ENCODE measurements around the gene ABCE1.
"Not testable (repeated sequence)": the region's sequence is repeated elsewhere in the genome, so short reads cannot be mapped to it uniquely, and the experiment has no call there.

ABCE1 gene

DNA sequence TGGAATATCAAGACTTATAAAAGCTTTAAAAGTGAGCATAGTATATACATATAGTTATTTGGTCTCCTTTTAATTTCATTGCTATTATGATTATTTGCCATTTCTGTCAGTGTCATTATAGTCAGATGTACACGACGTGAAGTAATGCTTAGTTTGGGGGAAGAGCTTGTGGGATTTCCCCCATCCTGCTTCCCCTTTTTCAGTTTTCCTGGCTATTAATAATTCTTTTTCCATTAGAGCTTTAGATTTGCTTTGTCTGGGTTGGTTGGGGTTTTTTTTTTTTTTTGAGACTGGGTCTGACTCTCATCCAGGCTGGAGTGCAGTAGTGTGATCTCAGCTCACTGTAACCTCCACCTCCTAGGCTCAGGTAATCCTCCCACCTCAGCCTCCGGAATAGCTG, 5.4 kb downstream of the ABCE1 start:
- FAIRE-seq: no peak

DNA sequence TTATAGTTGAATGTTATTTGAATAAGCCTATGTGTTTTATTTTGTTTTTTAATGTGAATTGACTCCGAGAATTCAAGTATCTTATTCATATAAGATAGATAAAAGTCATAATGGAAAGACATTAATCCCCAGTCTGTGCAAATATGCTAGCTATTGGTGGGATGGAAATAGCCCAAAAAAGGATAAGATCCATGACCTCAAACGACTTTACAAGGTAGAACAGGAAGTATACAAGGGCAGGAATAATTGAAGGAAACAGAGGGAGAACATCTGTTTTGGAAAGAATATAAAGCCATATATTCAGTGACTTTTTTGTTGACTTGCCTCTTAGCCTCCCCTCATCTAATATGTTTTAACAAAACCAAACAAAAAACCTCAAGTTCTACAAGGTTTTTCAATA, 9.0 kb downstream of the ABCE1 start:
- no peak for FAIRE-seq

DNA sequence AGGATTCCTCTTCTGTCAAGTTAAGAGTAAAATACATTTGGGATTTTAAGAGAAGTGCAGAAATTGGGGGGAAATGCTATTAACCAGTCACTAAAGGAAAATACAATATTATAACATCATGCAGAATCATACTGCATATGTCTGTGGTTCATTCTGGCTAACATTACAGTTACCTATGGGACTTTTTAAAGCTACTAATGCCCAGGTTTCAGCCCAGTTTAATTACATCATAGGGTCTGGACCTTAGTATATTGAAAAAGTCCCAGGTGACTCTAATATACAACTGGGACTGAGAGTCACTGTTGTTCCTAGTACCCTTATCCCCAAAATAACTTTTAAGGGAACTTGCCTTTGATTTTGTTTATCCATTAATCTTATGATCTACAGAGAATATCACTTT, 10.0 kb downstream of the ABCE1 start:
- no peak for FAIRE-seq

DNA sequence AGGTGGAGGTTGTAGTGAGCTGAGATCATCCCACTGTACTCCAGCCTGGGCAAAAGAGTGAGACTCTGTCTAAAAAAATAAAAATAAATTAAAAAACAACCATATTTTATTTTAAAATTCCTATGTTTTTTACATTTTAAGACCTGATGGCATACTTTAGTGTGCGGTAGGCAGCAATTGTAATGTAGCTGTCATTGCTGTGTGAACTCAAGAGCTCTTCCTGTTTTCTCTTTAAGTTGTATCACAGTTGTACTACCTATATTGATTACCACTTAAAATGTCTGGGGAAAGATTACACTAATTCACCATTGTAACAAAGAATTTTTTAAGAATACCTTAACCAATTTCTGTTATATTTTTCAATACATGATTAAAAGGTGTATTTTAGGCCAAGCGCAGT, 27.3 kb downstream of the ABCE1 start:
- FAIRE-seq: no peak

DNA sequence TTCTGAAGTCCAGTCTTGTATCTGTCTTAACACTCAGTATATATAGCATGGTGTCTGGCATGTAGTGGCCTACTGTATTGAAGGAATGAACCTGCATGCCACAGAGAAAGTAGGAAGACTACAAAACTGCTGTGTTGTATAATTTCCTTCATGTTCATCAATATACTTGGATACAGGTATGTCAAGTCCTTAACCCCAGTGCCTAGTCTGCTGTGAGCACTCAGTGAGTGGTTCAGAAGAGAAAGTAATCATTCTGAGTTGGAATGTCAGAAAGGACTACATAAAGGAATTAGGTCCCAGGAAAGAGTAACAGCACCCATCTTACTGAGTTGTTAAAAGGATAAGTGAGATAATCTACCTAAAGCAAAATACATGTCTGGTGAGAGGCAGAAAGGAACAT, 32.0 kb downstream of the ABCE1 start:
- no peak for FAIRE-seq

DNA sequence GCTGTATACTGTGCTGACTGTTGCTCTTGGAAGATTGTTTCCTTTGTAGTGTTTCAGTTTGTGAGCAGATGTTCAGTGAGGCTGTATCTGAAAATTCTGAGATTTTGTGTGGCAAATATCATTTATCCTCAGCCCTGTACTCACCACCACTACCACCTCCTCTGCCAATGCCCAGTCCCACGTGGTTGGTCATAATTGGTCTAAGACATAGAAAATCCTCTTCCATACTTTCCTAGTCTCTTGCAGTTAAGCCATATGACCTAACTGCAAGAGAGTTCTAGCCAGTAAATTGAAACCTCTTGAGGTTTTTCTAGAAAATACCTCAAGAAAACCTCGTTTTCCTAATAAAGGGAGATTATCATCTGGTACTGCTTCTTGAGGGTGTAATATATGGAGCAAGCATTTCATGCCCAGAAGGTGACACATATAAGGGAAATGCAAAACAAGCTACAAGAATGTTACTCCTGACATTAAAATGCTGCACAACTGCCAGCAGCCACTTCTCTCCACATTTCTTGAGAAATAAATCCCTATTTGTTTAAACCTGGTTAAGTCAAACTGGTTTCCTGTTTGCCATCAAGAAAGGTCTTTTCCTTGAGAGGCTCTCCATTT, 32.8 kb downstream of the ABCE1 start:
- no peak for FAIRE-seq

DNA sequence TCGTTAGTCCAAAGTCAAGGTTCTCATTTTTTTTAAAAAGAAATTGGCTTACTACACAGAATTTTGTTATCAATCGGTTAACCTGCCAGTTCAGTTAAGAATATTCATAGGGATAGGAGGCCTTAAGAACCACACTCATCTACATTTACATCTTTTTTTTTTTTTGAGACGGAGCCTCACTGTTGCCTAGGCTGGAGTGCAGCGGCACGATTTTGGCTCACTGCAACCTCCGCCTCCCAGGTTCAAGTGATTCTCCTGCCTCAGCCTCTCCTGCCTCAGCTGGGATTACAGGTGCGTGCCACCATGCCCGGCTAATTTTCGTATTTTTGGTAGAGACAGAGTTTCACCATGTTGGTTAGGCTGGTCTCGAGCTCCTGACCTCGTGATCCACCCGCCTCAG, 33.7 kb downstream of the ABCE1 start:
- no peak for FAIRE-seq

DNA sequence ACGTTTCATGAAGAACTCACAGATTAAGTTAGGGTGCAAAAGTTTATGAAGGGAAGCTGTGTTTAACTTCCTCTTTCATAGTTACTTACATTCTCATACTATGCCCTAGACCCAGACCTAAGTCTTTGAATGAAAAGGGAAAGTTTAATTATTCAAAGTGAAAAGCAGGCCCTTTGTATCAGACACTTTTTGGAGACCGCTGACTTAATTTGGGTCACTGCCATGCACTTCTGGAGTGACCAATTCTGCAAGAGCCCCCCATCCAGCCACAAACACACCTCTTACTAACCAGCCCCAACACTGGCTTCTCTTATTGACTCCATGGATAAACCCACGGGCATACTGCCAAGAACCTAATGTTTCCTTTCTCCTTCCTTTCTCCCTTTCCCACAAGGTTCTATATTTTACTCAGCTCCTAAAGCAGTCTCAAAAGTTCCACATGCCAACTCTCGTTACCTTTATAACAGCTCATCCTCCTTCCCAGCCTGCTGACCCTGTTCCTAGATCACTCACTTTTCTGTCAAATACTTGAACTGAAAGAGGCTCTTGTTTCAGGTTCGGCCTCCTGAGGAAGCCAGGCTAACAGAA, 34.5 kb downstream of the ABCE1 start:
- FAIRE-seq: no peak

DNA sequence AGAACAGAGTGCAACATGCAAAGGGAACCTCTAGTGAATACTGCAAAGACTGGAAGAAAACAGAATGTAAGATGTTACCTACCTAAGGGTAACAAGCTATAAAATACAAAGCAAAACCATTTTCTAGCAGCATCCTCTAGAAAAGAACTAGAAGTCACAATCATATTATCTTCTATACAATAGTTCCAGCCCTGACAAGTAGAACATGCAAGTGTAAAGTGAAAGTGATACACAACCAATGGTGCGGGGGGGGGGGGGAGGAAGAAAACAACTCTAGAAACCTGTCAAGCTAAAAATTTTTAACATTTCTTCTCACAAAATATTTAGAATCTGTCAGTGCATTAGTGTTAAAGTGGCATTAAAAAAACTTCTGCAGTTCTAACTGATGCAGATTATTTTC, 38.1 kb downstream of the ABCE1 start:
- not testable (repeated sequence) for FAIRE-seq

DNA sequence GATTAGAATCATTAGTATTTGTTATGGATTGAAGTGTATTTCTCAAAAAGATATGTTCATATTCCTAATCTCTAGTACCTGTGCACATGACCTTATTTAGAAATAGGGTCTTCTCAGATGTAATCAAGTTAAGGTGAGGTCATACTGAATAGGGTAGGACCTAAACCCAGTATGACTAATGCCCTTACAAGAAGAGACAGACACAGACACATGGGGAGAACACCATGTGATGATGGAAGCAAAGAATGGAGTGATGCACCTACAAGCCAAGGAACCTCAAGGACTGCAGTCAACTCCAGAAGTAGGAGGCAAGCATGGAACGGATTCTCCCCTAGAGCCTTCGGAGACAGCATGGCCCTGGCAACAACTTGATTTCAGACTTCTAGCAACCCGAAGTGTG, 50.9 kb downstream of the ABCE1 start:
- FAIRE-seq: no peak

DNA sequence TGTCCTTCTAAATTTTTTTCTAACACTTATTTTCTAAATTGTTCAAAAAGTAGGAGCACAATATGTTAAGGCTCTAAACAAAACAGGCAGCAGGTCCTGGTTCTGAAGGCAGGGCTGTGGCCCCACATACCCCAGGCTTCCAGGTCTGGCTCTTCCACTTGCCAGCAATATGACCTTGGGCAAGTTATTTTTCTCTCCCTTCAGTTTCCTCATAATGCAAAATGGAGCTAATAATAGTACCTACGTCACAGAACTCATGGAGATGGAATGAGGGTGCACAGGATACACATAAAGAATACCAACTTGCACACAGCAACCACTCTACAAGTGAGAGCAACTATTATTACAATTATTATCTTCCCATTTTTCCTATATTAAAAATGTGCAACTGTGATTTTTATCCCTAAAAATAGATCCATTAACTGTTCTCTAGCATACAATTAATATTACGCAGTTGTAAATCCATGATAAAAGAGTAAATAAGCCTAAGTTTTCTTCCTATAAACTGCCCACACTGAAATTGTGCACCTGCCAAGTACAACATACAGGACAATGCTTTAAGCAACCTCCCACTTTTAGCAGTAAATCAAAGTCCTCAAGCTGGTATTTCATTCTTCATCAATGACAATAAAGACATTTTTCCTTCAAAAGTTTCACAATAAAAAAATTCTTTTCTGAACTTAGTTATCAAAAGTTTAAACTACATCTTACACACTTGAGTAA, 55.2 kb downstream of the ABCE1 start:
- FAIRE-seq: no peak

DNA sequence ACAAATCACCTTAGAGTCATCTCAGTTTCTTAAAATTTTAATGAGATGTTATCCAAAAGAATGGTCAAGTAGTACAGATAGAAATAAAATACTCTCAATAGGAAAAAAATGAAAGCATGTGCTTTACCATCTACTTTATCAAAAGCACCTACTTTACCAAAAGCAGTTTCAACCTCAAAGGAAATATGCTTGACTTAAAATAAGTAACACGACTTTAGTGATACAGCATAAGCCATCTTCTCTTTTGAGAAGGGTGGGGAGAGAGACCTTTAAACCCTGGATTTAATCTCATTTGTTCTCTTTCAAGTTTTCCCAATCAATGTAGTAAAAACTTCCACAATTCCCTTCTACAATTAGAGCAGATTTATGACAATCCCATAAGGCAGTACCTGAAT, 55.8 kb downstream of the ABCE1 start:
- FAIRE-seq: no peak

DNA sequence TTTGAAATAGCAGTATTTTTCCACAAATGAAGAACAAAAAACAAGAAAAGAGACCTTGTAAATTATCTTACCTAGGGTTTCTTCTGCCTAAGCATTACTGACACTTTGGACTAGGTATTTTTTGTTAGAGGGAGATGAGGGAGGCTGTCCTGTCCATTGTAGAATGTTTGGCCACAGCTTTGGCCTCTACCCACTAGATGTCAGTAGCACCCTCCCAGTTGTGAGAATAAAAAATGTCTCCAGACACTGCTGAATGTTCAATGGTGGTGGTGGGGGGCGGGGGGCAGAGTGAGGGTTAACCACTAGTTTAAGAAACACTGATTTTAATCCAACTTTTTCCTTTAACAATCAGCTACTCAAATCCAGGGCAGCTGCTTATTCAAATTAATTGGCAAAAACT, 56.5 kb downstream of the ABCE1 start:
- no peak for FAIRE-seq

DNA sequence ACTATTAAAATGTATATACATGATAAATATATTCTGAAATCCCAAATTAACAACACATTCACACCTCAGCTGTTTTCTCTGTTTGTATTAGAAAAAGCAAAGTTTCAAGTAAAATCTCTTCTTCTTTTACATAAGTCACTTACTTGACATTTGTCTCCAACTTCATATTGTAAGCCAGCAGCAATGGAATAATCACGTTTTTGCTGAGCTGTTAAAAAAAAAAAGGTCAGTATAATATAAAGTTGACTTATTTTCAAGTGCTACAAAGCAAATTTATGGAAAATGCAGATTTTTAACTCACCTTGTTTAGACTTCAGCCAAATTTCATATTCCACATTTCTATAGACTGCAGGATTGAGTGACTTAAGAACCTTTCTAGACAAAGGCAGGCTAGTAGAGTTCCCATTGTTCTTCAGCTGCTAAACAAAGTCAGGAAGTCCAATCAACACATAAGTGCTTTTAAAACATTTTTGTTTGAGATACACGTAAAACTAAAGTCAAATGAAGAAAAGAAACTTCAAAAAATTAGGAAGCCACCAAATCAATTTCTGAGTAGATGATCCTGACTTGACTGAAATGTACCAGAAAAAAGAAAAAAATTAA, 57.3 kb downstream of the ABCE1 start:
- FAIRE-seq: no peak

DNA sequence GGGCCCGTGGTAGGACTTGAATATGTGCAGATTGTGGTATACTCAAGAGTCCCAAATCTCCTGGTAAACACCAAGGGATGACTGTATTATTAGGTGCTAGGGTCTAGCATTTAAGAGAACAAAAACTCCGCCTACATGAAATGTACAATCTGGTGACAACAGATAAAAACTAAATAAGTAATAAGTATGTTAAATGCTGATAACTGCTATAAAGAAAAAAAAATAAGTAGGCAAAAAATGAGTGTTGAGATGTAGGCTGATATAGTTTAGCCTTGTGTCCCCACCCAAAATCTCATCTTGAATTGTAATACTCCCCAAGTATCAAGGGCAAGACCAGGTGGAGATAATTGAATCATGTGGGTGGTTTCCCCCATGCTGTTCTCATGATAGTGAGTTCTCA, 58.9 kb downstream of the ABCE1 start:
- FAIRE-seq: no peak

DNA sequence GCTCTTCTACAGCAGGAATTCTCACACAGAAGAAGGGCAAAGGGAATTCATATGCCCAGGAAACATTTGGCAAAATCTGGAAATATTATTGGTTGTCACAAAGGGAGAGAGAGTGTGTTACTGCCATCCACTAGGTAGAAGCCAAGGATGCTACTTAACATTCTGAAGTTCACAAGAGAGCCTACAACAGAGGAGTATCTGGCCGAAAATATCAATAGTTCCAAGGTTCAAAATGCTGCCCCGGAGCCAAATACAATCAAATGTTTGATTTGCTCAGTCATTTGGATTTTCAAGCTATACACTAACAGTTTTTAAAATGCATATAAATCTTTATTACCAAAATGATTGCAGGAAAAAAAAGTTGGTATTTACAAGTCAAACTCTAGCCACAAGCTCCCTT, 63.4 kb downstream of the ABCE1 start:
- no peak for FAIRE-seq

DNA sequence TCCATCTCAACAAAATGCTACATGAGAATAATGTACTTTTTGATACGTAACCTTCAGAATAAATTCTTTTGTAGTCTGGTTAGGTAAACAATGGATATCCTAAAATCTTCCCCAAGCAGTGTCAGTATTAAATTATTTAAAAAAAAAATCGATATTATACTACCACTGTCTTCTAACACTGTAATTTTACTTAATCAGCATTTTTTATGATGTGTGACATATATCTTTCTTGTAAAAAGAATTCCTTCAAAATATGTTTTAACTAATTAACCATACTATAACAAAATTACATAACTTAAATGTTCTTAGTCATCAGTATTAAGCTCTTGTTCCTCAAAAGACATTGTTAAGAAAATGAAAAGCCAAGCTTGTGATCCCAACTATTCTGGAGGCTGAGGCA, 69.8 kb downstream of the ABCE1 start:
- FAIRE-seq: no peak

DNA sequence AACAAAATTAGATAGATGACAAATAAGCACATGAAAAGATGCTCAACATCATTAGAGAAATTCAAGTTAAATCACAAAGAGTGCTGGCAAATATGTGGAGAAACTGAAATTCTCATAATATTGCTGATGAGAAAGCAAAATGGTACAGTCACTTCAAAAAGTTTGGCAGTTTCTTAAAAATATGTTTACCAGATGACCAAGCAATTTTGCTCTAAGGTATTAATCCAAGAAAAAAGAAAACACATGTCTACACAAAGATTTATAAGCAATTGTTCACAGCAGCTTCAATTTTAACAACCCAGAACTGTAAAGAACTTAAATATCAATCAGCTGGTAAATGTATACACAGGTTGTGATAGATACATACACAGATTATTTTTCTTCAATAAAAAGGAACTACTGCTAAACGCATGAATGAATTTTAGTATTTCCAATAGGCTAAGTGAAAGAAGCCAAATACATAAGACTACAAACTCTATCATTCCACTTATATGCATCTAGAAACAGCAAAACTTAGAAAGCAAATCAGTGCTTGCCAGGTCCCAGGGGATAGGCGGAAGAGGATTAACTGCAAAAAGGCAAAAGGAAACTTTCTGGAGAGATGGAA, 70.6 kb downstream of the ABCE1 start:
- FAIRE-seq: no peak

DNA sequence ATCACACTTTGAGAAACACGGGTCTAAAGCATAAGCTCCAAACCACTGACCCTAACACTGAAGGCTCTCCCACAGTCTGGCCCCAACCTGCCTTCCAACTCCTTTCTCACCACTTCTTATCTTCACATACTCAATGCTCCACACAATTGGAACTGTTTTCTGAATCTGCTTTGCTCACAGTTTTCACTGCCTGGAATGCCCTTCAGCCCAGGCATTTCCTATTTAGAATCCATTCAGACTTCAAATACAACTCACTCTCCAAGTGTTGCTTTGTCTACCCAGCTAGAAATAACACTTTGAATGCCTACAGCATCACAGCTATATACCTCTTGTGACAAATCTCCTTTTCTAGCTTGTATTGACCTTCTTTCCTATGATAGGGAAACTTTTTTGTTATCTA, 72.1 kb downstream of the ABCE1 start:
- FAIRE-seq: no peak

DNA sequence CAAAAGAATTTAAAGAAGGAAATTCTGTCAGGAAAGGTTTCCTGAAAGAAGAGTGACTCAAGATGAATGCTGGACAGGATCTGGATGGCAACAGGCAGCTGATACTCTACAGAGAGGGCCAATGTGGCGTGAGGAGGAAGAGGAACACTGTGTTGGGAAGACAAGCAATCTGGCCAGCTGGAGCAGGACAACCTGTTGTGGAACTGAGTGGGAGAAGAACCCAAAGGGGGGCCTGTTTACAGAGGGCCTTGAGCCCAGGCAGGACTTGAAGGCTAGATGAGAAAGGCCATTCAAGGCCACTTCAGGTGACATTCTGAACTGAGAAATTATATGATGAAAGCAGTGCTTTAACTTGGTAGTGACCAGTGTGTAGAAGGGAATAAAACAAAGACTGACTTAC, 73.8 kb downstream of the ABCE1 start:
- no peak for FAIRE-seq

DNA sequence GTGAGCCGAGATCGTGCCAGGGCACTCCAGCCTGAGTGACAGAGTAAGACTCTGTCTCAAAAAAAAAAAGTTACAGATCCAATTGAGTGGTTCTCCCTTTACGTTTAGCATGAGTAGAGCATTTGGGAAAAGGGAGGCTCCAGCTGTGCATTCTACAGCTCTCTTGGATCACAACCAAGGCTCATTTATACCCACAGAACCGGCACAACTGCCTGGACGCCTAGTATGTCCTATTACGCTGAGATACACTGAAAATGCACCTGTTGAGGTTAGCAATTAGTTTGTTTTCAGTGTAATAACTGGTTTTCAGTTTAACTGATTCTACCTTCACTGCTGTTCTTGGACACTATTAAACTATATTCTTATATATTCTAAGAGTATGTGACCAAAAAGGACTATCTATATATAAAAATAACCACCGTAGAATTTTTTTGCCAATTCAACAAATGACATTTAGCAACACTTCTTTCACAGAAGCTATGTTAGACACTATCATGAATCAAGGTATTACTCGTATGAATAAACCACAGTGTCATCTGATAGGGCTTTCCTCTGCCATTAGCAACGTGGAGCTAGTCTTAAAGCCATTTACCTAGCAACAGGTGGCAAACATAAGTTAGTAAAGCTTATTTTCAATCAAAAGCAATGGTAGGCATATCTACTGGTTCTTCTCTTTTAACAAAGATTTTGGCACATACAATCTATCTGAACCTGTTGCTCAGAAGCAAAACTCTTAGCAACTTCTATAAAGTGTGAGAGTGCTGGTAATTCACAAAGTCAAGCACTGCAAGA, 78.7 kb downstream of the ABCE1 start:
- no peak for FAIRE-seq

DNA sequence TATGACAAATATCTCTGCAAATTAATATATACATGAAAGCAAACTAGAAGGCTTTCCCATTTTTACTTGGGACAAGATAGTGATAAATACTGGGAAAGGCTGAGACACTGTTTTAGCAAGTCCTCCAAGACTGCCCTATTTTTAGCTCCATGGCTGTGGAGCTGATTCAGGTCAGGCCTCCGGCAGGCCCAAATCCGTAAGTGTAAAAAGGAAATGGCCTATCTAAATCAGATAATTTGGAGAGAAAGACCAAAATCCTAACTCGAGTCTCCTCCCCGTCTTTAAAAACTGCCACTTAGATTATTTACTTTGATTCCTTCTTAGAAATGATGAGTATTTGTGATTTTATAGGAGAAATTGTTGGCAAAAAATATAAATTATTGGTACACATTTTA, 79.4 kb downstream of the ABCE1 start:
- no peak for FAIRE-seq

DNA sequence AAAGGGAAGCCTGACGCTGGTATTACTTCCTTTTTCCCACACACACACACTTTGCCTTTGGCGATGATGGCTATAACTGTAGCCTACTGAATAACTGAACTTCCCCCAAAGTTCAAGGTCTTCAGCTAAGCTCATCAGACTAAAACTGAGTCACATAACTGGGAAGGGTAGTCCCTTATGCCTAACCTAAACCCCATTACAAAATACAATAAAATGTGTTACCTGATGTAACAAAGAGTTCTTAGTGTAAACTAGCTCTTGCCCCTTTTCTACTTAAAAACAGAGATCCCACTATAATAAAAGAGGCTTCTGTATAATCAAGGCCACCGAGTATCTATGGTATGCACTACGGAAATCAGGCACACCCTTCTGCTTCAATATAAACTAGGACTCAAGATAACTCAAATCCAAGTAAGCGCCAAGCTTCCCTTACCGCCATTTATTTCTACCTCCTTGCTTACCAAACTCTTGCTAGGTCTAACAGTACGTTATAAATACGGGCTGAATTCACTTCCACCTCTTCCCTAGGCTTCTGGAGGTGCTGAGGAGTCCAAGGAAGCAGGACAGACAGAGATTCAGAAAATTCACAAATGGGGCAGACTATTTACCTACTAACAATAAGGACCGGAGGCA, 79.9 kb downstream of the ABCE1 start:
- no peak for FAIRE-seq
